ENCODE data around the gene ESR1.

Gene ESR1

GRCh38 chr6:151993364-151993763 lies 185.9 kb downstream of the ESR1 start:
- TF ChIP-seq CTCF (conservative IDR thresholded peaks at IDR 0.05), result no peak
- TF ChIP-seq ZFX (IDR thresholded peaks at IDR 0.05), result no peak
- no peak overlapping the region for H3K27ac ChIP-seq

- TF ChIP-seq CTCF (conservative IDR thresholded peaks at IDR 0.05) (no peak), ZFX (IDR thresholded peaks at IDR 0.05) (no peak)
- H3K27ac ChIP-seq, result no peak overlapping the region
These were observed 191.3 kb downstream of the ESR1 start for GRCh38 chr6:151998784-151999183.

GRCh38 chr6:151999194-151999593 lies 191.7 kb downstream of the ESR1 start:
- no peak overlapping the region for H3K27ac ChIP-seq
- TF ChIP-seq CTCF (conservative IDR thresholded peaks at IDR 0.05) (no peak), ZFX (IDR thresholded peaks at IDR 0.05) (no peak)

GRCh38 chr6:152001408-152001807 lies 193.9 kb downstream of the ESR1 start:
- no peak overlapping the region for H3K27ac ChIP-seq
- TF ChIP-seq CTCF (conservative IDR thresholded peaks at IDR 0.05) (no peak), ZFX (IDR thresholded peaks at IDR 0.05) (no peak)

- TF ChIP-seq ZFX (IDR thresholded peaks at IDR 0.05) (no peak), CTCF (conservative IDR thresholded peaks at IDR 0.05) (no peak)
- H3K27ac ChIP-seq, result no peak overlapping the region
These were observed 194.8 kb downstream of the ESR1 start for GRCh38 chr6:152002306-152002705.

- TF ChIP-seq CTCF (conservative IDR thresholded peaks at IDR 0.05), result no peak
- no peak overlapping the region for H3K27ac ChIP-seq
These were observed 196.6 kb downstream of the ESR1 start for GRCh38 chr6:152004036-152004566.

- TF ChIP-seq CTCF (conservative IDR thresholded peaks at IDR 0.05) (no peak), ZFX (IDR thresholded peaks at IDR 0.05) (no peak)
- no peak overlapping the region for H3K27ac ChIP-seq
These were observed 197.4 kb downstream of the ESR1 start for GRCh38 chr6:152004896-152005295.

Data from C4-2B (cell line).